Measurements from ENCODE around the gene COG5.

Gene COG5

GRCh38 chr7:107494315-107494751 lies 69.4 kb downstream of the COG5 start:
- no peak overlapping the region for H3K27ac ChIP-seq
- DNase-seq (ENCODE audit: low spot score): no peak
- TF ChIP-seq, protein P1, sequence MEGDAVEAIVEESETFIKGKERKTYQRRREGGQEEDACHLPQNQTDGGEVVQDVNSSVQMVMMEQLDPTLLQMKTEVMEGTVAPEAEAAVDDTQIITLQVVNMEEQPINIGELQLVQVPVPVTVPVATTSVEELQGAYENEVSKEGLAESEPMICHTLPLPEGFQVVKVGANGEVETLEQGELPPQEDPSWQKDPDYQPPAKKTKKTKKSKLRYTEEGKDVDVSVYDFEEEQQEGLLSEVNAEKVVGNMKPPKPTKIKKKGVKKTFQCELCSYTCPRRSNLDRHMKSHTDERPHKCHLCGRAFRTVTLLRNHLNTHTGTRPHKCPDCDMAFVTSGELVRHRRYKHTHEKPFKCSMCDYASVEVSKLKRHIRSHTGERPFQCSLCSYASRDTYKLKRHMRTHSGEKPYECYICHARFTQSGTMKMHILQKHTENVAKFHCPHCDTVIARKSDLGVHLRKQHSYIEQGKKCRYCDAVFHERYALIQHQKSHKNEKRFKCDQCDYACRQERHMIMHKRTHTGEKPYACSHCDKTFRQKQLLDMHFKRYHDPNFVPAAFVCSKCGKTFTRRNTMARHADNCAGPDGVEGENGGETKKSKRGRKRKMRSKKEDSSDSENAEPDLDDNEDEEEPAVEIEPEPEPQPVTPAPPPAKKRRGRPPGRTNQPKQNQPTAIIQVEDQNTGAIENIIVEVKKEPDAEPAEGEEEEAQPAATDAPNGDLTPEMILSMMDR (conservative IDR thresholded peaks at IDR 0.05; ENCODE audit: low read depth): no peak
- ChIA-PET POLR2A (ENCODE audit: low non-redundant PET) (no interaction called here), CTCF (interaction anchor here (0.6 to 0.8 kb wide), 2 partner anchors 25 to 112 kb away, joined by 3 read pairs; no protein-coding TSS in a partner anchor)

- DNase-seq (ENCODE audit: low spot score): no peak
- H3K27ac ChIP-seq: no peak overlapping the region
- TF ChIP-seq, protein P1 (conservative IDR thresholded peaks at IDR 0.05; ENCODE audit: low read depth): no peak
- CTCF ChIA-PET: interaction anchor here (0.6 kb wide), 1 partner anchor 250 kb away, joined by 5 read pairs; no protein-coding TSS in a partner anchor
- POLR2A ChIA-PET (ENCODE audit: low non-redundant PET): no interaction called here
These were observed 70.8 kb downstream of the COG5 start for GRCh38 chr7:107492875-107493274.

DNA sequence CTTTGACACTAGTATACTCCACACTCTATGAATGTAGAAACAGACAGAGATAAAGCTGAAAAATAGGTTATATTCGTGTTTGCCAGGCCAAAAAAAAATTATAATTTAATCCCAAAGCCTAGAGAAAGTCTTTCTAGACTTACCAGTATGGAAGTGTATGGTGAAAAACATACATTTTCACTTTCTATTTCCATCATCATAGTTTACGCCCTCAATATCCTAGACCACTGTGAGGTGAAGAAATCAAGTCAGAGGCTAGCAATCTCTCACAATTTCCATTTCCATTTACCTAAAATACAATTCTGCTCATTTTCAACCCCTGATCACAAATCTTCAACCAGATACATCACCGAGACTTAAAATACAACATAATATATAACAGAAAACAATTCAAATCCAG lies 77.7 kb downstream of the COG5 start:
- DNase-seq (ENCODE audit: low spot score): no peak
- ChIA-PET CTCF (no interaction called here), POLR2A (ENCODE audit: low non-redundant PET) (no interaction called here)
- H3K27ac ChIP-seq: no peak overlapping the region
- TF ChIP-seq, protein P1 (conservative IDR thresholded peaks at IDR 0.05; ENCODE audit: low read depth): no peak

GRCh38 chr7:107482571-107482970 lies 81.1 kb downstream of the COG5 start:
- H3K27ac ChIP-seq: no peak overlapping the region
- TF ChIP-seq, protein P1 (conservative IDR thresholded peaks at IDR 0.05; ENCODE audit: low read depth): no peak
- DNase-seq (ENCODE audit: low spot score): no peak
- ChIA-PET CTCF (no interaction called here), POLR2A (ENCODE audit: low non-redundant PET) (no interaction called here)

DNA sequence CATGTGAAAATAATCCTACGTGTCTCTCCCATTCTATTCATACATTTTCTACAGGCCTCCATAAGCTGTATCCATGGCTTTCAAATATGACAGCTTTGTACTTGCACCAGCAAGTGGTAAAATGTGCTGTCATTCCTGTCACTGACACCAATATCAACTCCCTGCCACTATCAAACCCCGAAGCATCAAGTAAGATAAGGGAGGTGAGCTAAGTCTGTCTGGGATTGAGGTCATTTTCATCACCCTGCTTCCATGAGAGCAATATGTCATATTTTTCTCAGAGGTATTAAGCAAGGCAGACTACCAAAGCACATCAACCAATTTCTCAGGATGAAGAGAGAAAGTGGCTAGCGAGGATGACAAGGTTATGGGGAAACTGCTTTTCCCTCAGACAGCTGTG lies 82.8 kb downstream of the COG5 start:
- no peak overlapping the region for H3K27ac ChIP-seq
- ChIA-PET POLR2A (ENCODE audit: low non-redundant PET) (no interaction called here), CTCF (no interaction called here)
- no peak for DNase-seq (ENCODE audit: low spot score)
- TF ChIP-seq, protein P1 (conservative IDR thresholded peaks at IDR 0.05; ENCODE audit: low read depth): no peak

- ChIA-PET POLR2A (ENCODE audit: low non-redundant PET) (no interaction called here), CTCF (no interaction called here)
These were observed 84.4 kb downstream of the COG5 start for GRCh38 chr7:107479303-107479702.

More at GRCh38 chr7:107479303-107479702, 84.4 kb downstream of the COG5 start:
- TF ChIP-seq, protein P1 (conservative IDR thresholded peaks at IDR 0.05; ENCODE audit: low read depth): no peak
- no peak overlapping the region for H3K27ac ChIP-seq
- no peak for DNase-seq (ENCODE audit: low spot score)
